ENCODE data around the gene SMYD1. TPM values are rescaled to one million over a fixed set of nuclear protein-coding genes. Genes with fewer than 3 reads are reported as not detected.

The SMYD1 gene
- total RNA-seq, 3 donors from 2014 or later, result not detected

GRCh38 chr2:88087763-88088162 lies 20.1 kb downstream of the SMYD1 start:
- Mint-ChIP-seq H3K4me3 (no peak overlapping the region), H3K9me3 (no peaks in the 10 kb centered on the region), H3K27me3 (ENCODE audit: low read depth) (no peaks in the 10 kb centered on the region), H3K4me1 (ENCODE audit: low read depth) (peaks cover 20% of the 10 kb centered on the region), H3K36me3 (ENCODE audit: insufficient read depth) (no peaks in the 10 kb centered on the region)
- DNase-seq, result no peak
- ATAC-seq, result no peak

- no peaks in the 10 kb centered on the region for H3K27me3 Mint-ChIP-seq (ENCODE audit: low read depth)
Observed at GRCh38 chr2:88088999-88089398, 21.4 kb downstream of the SMYD1 start.

GRCh38 chr2:88090446-88091283 lies 23.0 kb downstream of the SMYD1 start:
- peak; percentile 51 to 69 for ATAC-seq
- no peaks in the 10 kb centered on the region for H3K36me3 Mint-ChIP-seq (ENCODE audit: insufficient read depth)
- H3K27me3 Mint-ChIP-seq (ENCODE audit: low read depth), result no peaks in the 10 kb centered on the region
- peak; percentile 59 for DNase-seq
- H3K4me3 Mint-ChIP-seq, result peak overlapping the region; percentile 2
- H3K9me3 Mint-ChIP-seq, result no peaks in the 10 kb centered on the region
- peaks cover 22% of the 10 kb centered on the region for H3K4me1 Mint-ChIP-seq (ENCODE audit: low read depth)

More at GRCh38 chr2:88088999-88089398, 21.4 kb downstream of the SMYD1 start:
- no peak overlapping the region for H3K4me3 Mint-ChIP-seq
- ATAC-seq (no peak), DNase-seq (no peak)
- H3K4me1 Mint-ChIP-seq (ENCODE audit: low read depth), result peaks cover 22% of the 10 kb centered on the region
- H3K9me3 Mint-ChIP-seq, result no peaks in the 10 kb centered on the region
- H3K36me3 Mint-ChIP-seq (ENCODE audit: insufficient read depth), result no peaks in the 10 kb centered on the region

- no peak for ATAC-seq
Observed at GRCh38 chr2:88091943-88092342, 24.3 kb downstream of the SMYD1 start.

GRCh38 chr2:88092773-88093172 lies 25.1 kb downstream of the SMYD1 start:
- DNase-seq (no peak), ATAC-seq (no peak)
- H3K4me1 Mint-ChIP-seq (ENCODE audit: low read depth), result peaks cover 22% of the 10 kb centered on the region
- H3K4me3 Mint-ChIP-seq, result no peak overlapping the region
- no peaks in the 10 kb centered on the region for H3K36me3 Mint-ChIP-seq (ENCODE audit: insufficient read depth)
- H3K9me3 Mint-ChIP-seq, result no peaks in the 10 kb centered on the region
- H3K27me3 Mint-ChIP-seq (ENCODE audit: low read depth), result no peaks in the 10 kb centered on the region

More at GRCh38 chr2:88091943-88092342, 24.3 kb downstream of the SMYD1 start:
- no peak overlapping the region for H3K4me3 Mint-ChIP-seq
- H3K9me3 Mint-ChIP-seq, result no peaks in the 10 kb centered on the region
- no peaks in the 10 kb centered on the region for H3K36me3 Mint-ChIP-seq (ENCODE audit: insufficient read depth)
- no peaks in the 10 kb centered on the region for H3K27me3 Mint-ChIP-seq (ENCODE audit: low read depth)
- H3K4me1 Mint-ChIP-seq (ENCODE audit: low read depth), result peaks cover 22% of the 10 kb centered on the region
- no peak for DNase-seq

- Mint-ChIP-seq H3K9me3 (no peaks in the 10 kb centered on the region), H3K36me3 (ENCODE audit: insufficient read depth) (no peaks in the 10 kb centered on the region), H3K27me3 (ENCODE audit: low read depth) (no peaks in the 10 kb centered on the region), H3K4me1 (ENCODE audit: low read depth) (peaks cover 16% of the 10 kb centered on the region), H3K4me3 (no peak overlapping the region)
- ATAC-seq (no peak), DNase-seq (no peak)
Observed at GRCh38 chr2:88095022-88095421, 27.4 kb downstream of the SMYD1 start.

GRCh38 chr2:88096708-88097107 lies 29.1 kb downstream of the SMYD1 start:
- H3K36me3 Mint-ChIP-seq (ENCODE audit: insufficient read depth), result no peaks in the 10 kb centered on the region
- no peaks in the 10 kb centered on the region for H3K27me3 Mint-ChIP-seq (ENCODE audit: low read depth)
- ATAC-seq (no peak), DNase-seq (no peak)
- H3K4me1 Mint-ChIP-seq (ENCODE audit: low read depth), result peaks cover 1% of the 10 kb centered on the region
- no peak overlapping the region for H3K4me3 Mint-ChIP-seq
- no peaks in the 10 kb centered on the region for H3K9me3 Mint-ChIP-seq

- no peak for ATAC-seq
- peaks cover 1% of the 10 kb centered on the region for H3K4me1 Mint-ChIP-seq (ENCODE audit: low read depth)
Observed at GRCh38 chr2:88097192-88097591, 29.6 kb downstream of the SMYD1 start.

GRCh38 chr2:88097891-88098557 lies 30.4 kb downstream of the SMYD1 start:
- no peaks in the 10 kb centered on the region for H3K36me3 Mint-ChIP-seq (ENCODE audit: insufficient read depth)
- DNase-seq (no peak), ATAC-seq (no peak)
- no peak overlapping the region for H3K4me3 Mint-ChIP-seq
- no peaks in the 10 kb centered on the region for H3K9me3 Mint-ChIP-seq
- peaks cover 2% of the 10 kb centered on the region for H3K27me3 Mint-ChIP-seq (ENCODE audit: low read depth)
- H3K4me1 Mint-ChIP-seq (ENCODE audit: low read depth), result peaks cover under 1% of the 10 kb centered on the region

More at GRCh38 chr2:88097192-88097591, 29.6 kb downstream of the SMYD1 start:
- no peak overlapping the region for H3K4me3 Mint-ChIP-seq
- H3K36me3 Mint-ChIP-seq (ENCODE audit: insufficient read depth), result no peaks in the 10 kb centered on the region
- DNase-seq, result no peak
- H3K27me3 Mint-ChIP-seq (ENCODE audit: low read depth), result no peaks in the 10 kb centered on the region
- no peaks in the 10 kb centered on the region for H3K9me3 Mint-ChIP-seq

GRCh38 chr2:88098558-88098900 lies 30.9 kb downstream of the SMYD1 start:
- ATAC-seq, result no peak
- H3K27me3 Mint-ChIP-seq (ENCODE audit: low read depth), result peaks cover 2% of the 10 kb centered on the region
- H3K9me3 Mint-ChIP-seq, result no peaks in the 10 kb centered on the region
- H3K4me3 Mint-ChIP-seq, result no peak overlapping the region
- DNase-seq, result no peak
- H3K36me3 Mint-ChIP-seq (ENCODE audit: insufficient read depth), result no peaks in the 10 kb centered on the region
- H3K4me1 Mint-ChIP-seq (ENCODE audit: low read depth), result no peaks in the 10 kb centered on the region

- no peaks in the 10 kb centered on the region for H3K9me3 Mint-ChIP-seq
- no peaks in the 10 kb centered on the region for H3K36me3 Mint-ChIP-seq (ENCODE audit: insufficient read depth)
- no peak for ATAC-seq
- no peak overlapping the region for H3K4me3 Mint-ChIP-seq
- peaks cover 2% of the 10 kb centered on the region for H3K27me3 Mint-ChIP-seq (ENCODE audit: low read depth)
- no peak for DNase-seq
- no peaks in the 10 kb centered on the region for H3K4me1 Mint-ChIP-seq (ENCODE audit: low read depth)
Observed at GRCh38 chr2:88099798-88100488, 32.3 kb downstream of the SMYD1 start.

GRCh38 chr2:88100489-88100858 lies 32.8 kb downstream of the SMYD1 start:
- H3K27me3 Mint-ChIP-seq (ENCODE audit: low read depth), result peaks cover 2% of the 10 kb centered on the region

GRCh38 chr2:88108796-88109195 lies 41.2 kb downstream of the SMYD1 start:
- Mint-ChIP-seq H3K4me3 (no peak overlapping the region), H3K36me3 (ENCODE audit: insufficient read depth) (no peaks in the 10 kb centered on the region), H3K9me3 (no peaks in the 10 kb centered on the region), H3K4me1 (ENCODE audit: low read depth) (no peaks in the 10 kb centered on the region), H3K27me3 (ENCODE audit: low read depth) (peaks cover 3% of the 10 kb centered on the region)
- ATAC-seq, result no peak
- DNase-seq, result no peak

More at GRCh38 chr2:88100489-88100858, 32.8 kb downstream of the SMYD1 start:
- Mint-ChIP-seq H3K4me3 (no peak overlapping the region), H3K4me1 (ENCODE audit: low read depth) (no peaks in the 10 kb centered on the region), H3K9me3 (no peaks in the 10 kb centered on the region), H3K36me3 (ENCODE audit: insufficient read depth) (no peaks in the 10 kb centered on the region)
- no peak for ATAC-seq
- DNase-seq, result no peak

GRCh38 chr2:88110830-88111229 lies 43.2 kb downstream of the SMYD1 start:
- Mint-ChIP-seq H3K27me3 (ENCODE audit: low read depth) (peaks cover 3% of the 10 kb centered on the region), H3K4me3 (no peak overlapping the region), H3K4me1 (ENCODE audit: low read depth) (no peaks in the 10 kb centered on the region), H3K36me3 (ENCODE audit: insufficient read depth) (no peaks in the 10 kb centered on the region), H3K9me3 (no peaks in the 10 kb centered on the region)
- ATAC-seq (no peak), DNase-seq (no peak)

Measured in activated T-cell treated with anti-CD3 and anti-CD28 coated beads, Interleukin-2, amount 50 U/mL, for 4 hours (primary cell).